NCI-H1092 treated with DMSO at 0.1 percent for 48 hours (cell line): ENCODE measurements around the gene TULP4.

Experiments used
- DNase-seq: peaks from one replicate; lab custom pipeline; 2025; lab: John Stamatoyannopoulos, UW

Gene TULP4

GRCh38 chr6:158358450-158359077, 46.3 kb downstream of the TULP4 start:
- DNase-seq: no peak

GRCh38 chr6:158361068-158361467, 48.8 kb downstream of the TULP4 start:
- DNase-seq: no peak

- no peak for DNase-seq
These were observed 49.9 kb downstream of the TULP4 start for GRCh38 chr6:158361961-158362669.

- no peak for DNase-seq
These were observed 54.1 kb downstream of the TULP4 start for GRCh38 chr6:158366363-158366762.

GRCh38 chr6:158367816-158368215, 55.6 kb downstream of the TULP4 start:
- no peak for DNase-seq

GRCh38 chr6:158369241-158369640, 57.0 kb downstream of the TULP4 start:
- no peak for DNase-seq

GRCh38 chr6:158370805-158371204, 58.5 kb downstream of the TULP4 start:
- DNase-seq: no peak

- no peak for DNase-seq
These were observed 59.0 kb downstream of the TULP4 start for GRCh38 chr6:158371261-158371660.

GRCh38 chr6:158372574-158372973, 60.3 kb downstream of the TULP4 start:
- DNase-seq: no peak

GRCh38 chr6:158373214-158373613, 60.9 kb downstream of the TULP4 start:
- DNase-seq: no peak

- no peak for DNase-seq
These were observed 61.8 kb downstream of the TULP4 start for GRCh38 chr6:158374020-158374419.

GRCh38 chr6:158376631-158377081, 64.4 kb downstream of the TULP4 start:
- no peak for DNase-seq

GRCh38 chr6:158377860-158378259, 65.6 kb downstream of the TULP4 start:
- DNase-seq: no peak

- DNase-seq: no peak
These were observed 67.1 kb downstream of the TULP4 start for GRCh38 chr6:158379336-158379735.

- DNase-seq: no peak
These were observed 68.9 kb downstream of the TULP4 start for GRCh38 chr6:158381214-158381613.

GRCh38 chr6:158382491-158382890, 70.2 kb downstream of the TULP4 start:
- DNase-seq: no peak

GRCh38 chr6:158383057-158383456, 70.8 kb downstream of the TULP4 start:
- DNase-seq: no peak

- no peak for DNase-seq
These were observed 71.3 kb downstream of the TULP4 start for GRCh38 chr6:158383542-158383941.

- no peak for DNase-seq
These were observed 72.4 kb downstream of the TULP4 start for GRCh38 chr6:158384671-158385110.

- DNase-seq: no peak
These were observed 74.8 kb downstream of the TULP4 start for GRCh38 chr6:158387036-158387435.

- no peak for DNase-seq
These were observed 75.3 kb downstream of the TULP4 start for GRCh38 chr6:158387578-158387977.

GRCh38 chr6:158388727-158389126, 76.5 kb downstream of the TULP4 start:
- DNase-seq: no peak

- no peak for DNase-seq
These were observed 77.1 kb downstream of the TULP4 start for GRCh38 chr6:158389193-158389919.
